H1 (cell line): Measurements from ENCODE around the gene INO80C.

Experiments used
- ATF3 ChIP-seq: IDR thresholded peaks from 2 replicates; pipeline ENCODE4 v1.6.1; 2011; ENCODE audit warnings: low read depth, mild to moderate bottlenecking, low read length; ENCODE audit not compliant: insufficient read depth
- CREB1 ChIP-seq: IDR thresholded peaks from 2 replicates; pipeline ENCODE4 v1.6.1; 2012; ENCODE audit warnings: inconsistent platforms
- CTCF ChIP-seq, 3 experiments: IDR thresholded peaks; 1 replicate in 2 of 3; 2 replicates in 1 of 3; pipeline versions ENCODE4 v1.5.1 to v1.6.1; 2011; ENCODE audit warnings: low read length in 3 of 3, mild to moderate bottlenecking in 3 of 3, inconsistent platforms in 2 of 3, low read depth in 1 of 3, moderate library complexity in 1 of 3; ENCODE audit not compliant: insufficient read depth in 1 of 3; ENCODE audit errors: control extremely low read depth in 1 of 3
- EZH2 ChIP-seq: fragments of 200-600 bp; sonication (generic); IDR thresholded peaks from 2 replicates; pipeline ENCODE4 v1.7.1; 2012; ENCODE audit warnings: low read depth, mild to moderate bottlenecking, moderate library complexity, low read length, inconsistent platforms; ENCODE audit not compliant: severe bottlenecking
- FOSL1 ChIP-seq: IDR thresholded peaks from 2 replicates; pipeline ENCODE4 v1.6.1; 2011; ENCODE audit warnings: mild to moderate bottlenecking, low read depth, low read length, moderate library complexity; ENCODE audit not compliant: insufficient read depth
- JUND ChIP-seq: IDR thresholded peaks from 2 replicates; pipeline ENCODE4 v1.6.1; 2011; ENCODE audit warnings: mild to moderate bottlenecking, improper control_type of control experiment, low read length
- KDM5A ChIP-seq: fragments of 200-600 bp; IDR thresholded peaks from 2 replicates; pipeline ENCODE4 v1.7.1; 2012; ENCODE audit warnings: mild to moderate bottlenecking, low read length, inconsistent platforms, mixed read lengths
- POLR2A ChIP-seq, 2 experiments: IDR thresholded peaks; 1 replicate in 1 of 2; 2 replicates in 1 of 2; pipeline ENCODE4 v1.6.1; 2011; ENCODE audit warnings: low read depth in 2 of 2, low read length in 2 of 2, mild to moderate bottlenecking in 2 of 2; ENCODE audit errors: control extremely low read depth in 1 of 2
- POLR2AphosphoS5 ChIP-seq: IDR thresholded peaks from 2 replicates; pipeline ENCODE4 v1.6.1; 2011; ENCODE audit warnings: low read depth, low read length
- SRF ChIP-seq: IDR thresholded peaks from 2 replicates; pipeline ENCODE4 v1.6.1; 2011; ENCODE audit warnings: mild to moderate bottlenecking, low read depth, low read length, moderate library complexity
- YY1 ChIP-seq: IDR thresholded peaks from 2 replicates; pipeline ENCODE4 v1.6.1; 2011; ENCODE audit warnings: low read depth, mild to moderate bottlenecking, low read length

GRCh38 chr18:35469725-35470124 lies 28.0 kb downstream of the INO80C start:
- TF ChIP-seq EZH2, result no peak
- TF ChIP-seq CREB1, result no peak
- no peak for TF ChIP-seq POLR2A (IDR thresholded peaks at IDR 0.05; ENCODE audit: control extremely low read depth in 1 of 2, low read depth in 2 of 2, low read length in 2 of 2)
- TF ChIP-seq YY1, result no peak
- no peak for TF ChIP-seq SRF
- no peak for TF ChIP-seq CTCF (IDR thresholded peaks at IDR 0.05; ENCODE audit: control extremely low read depth in 1 of 3, insufficient read depth in 1 of 3, low read depth in 1 of 3, low read length in 3 of 3)
- no peak for TF ChIP-seq POLR2AphosphoS5
- TF ChIP-seq JUND, result no peak
- TF ChIP-seq FOSL1, result no peak
- no peak for TF ChIP-seq ATF3
- TF ChIP-seq KDM5A, result no peak
